Activated T-helper 2 cell treated with anti-CD3 and anti-CD28 coated beads, Interferon-gamma antibody, Interleukin-2, Interleukin-4, amounts not matched to agents 10 μg/mL and 5 μg/mL and 100 μg/mL, durations not matched to agents 14 hours and 24 hours and 36 hours (primary cell): ENCODE results near the gene UGT1A5. TPM values are rescaled to one million over a fixed set of nuclear protein-coding genes. Genes with fewer than 3 reads are reported as not detected.

Experiments
- DNase-seq: peaks from one replicate; pipeline ENCODE4 v3.0.0; 2021; ENCODE audit warnings: low spot score
- H3K27ac Mint-ChIP-seq: one replicate; pipeline ENCODE4 v1.8.0; 2021; ENCODE audit warnings: mixed read lengths
- H3K27me3 Mint-ChIP-seq: one replicate; pipeline ENCODE4 v1.8.0; 2021; ENCODE audit warnings: low read depth, mixed read lengths
- H3K36me3 Mint-ChIP-seq: one replicate; pipeline ENCODE4 v1.8.0; 2021; ENCODE audit warnings: low read depth, mixed read lengths
- H3K4me1 Mint-ChIP-seq: one replicate; pipeline ENCODE4 v1.8.0; 2021; ENCODE audit warnings: low read depth, mixed read lengths
- H3K4me3 Mint-ChIP-seq: one replicate; pipeline ENCODE4 v1.8.0; 2021; ENCODE audit warnings: low read depth, mild to moderate bottlenecking, moderate library complexity, mixed read lengths
- H3K9me3 Mint-ChIP-seq: one replicate; pipeline ENCODE4 v1.8.0; 2021; ENCODE audit warnings: mixed read lengths
- intact Hi-C: fragments of 100-400 bp; cut with micrococcal nuclease; formaldehyde crosslinking; loops from one replicate; pipeline ENCODE4 v1.15.1; 2023
- total RNA-seq: library from RNA; stranded (reverse); gene quantifications from 2 replicates; pipeline ENCODE4 v1.2.3, GENCODE V29; 2022

Gene UGT1A5
- total RNA-seq, 1 donor from 2014 or later: not detected

DNA sequence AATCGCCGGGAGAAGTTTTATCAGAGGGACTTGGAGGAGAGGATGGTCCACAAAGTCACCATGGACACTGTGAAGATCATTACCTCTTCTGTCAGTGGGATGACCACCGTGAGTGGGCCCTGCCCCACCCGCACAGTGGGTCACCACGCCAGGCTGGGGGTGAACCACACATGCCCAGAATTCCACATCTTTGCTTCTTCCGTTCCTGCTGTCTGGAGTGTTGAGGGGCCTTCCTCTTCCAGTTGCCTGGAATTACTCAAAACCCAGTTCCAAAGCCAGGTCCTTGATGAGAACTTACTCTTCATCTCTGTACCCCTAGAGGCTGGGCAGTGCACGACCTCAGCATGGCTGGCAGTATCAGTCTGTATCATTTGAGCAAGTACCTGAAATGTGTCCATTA, 87.5 kb downstream of the UGT1A5 start:
- Mint-ChIP-seq H3K36me3 (no peaks in the 10 kb centered on the region), H3K27ac (no peak overlapping the region), H3K4me3 (no peak overlapping the region), H3K27me3 (no peaks in the 10 kb centered on the region), H3K4me1 (no peaks in the 10 kb centered on the region), H3K9me3 (no peaks in the 10 kb centered on the region)
- DNase-seq: no peak
- intact Hi-C loops: no loop called here

GRCh38 chr2:233801357-233802131, 88.8 kb downstream of the UGT1A5 start:
- H3K4me3 Mint-ChIP-seq: no peak overlapping the region
- no peaks in the 10 kb centered on the region for H3K27me3 Mint-ChIP-seq
- no peaks in the 10 kb centered on the region for H3K4me1 Mint-ChIP-seq
- H3K27ac Mint-ChIP-seq: no peak overlapping the region
- intact Hi-C loops: no loop called here
- no peak for DNase-seq
- no peaks in the 10 kb centered on the region for H3K36me3 Mint-ChIP-seq
- no peaks in the 10 kb centered on the region for H3K9me3 Mint-ChIP-seq

DNA sequence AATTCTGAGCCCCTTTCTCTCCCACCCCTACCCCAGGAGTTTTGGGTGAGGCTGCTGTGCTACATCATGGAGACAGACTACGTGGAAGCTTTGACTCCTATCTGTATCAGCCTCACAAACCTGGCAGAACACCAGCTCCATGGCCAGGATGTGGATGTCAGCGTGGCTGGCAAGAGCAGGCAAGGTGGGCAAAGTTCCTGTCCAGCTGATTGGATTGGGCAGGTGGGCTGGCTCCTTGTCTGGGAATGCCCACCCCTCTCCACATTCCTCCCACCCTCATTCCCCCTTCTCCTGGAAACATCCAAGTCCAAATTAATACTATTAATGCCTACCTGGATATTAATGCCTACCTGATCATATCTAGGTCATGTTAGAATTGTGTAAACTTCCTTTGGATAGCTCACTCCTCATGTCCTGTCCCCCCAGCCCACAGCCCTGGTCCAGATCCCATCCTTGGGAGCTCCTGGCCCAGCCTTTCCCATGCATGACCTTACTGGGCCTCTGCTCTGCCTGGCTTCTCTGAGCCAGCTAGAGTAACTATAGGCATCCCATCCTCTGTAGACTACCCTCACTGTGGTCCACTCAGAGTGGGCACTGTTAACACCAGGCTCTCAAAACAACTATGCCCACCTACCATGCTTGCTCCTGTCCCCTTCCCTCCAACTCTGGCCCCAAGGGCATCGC, 89.6 kb downstream of the UGT1A5 start:
- no peaks in the 10 kb centered on the region for H3K9me3 Mint-ChIP-seq
- no peaks in the 10 kb centered on the region for H3K27me3 Mint-ChIP-seq
- DNase-seq: no peak
- no peaks in the 10 kb centered on the region for H3K4me1 Mint-ChIP-seq
- no peaks in the 10 kb centered on the region for H3K36me3 Mint-ChIP-seq
- H3K27ac Mint-ChIP-seq: no peak overlapping the region
- intact Hi-C loops: no loop called here
- no peak overlapping the region for H3K4me3 Mint-ChIP-seq

DNA sequence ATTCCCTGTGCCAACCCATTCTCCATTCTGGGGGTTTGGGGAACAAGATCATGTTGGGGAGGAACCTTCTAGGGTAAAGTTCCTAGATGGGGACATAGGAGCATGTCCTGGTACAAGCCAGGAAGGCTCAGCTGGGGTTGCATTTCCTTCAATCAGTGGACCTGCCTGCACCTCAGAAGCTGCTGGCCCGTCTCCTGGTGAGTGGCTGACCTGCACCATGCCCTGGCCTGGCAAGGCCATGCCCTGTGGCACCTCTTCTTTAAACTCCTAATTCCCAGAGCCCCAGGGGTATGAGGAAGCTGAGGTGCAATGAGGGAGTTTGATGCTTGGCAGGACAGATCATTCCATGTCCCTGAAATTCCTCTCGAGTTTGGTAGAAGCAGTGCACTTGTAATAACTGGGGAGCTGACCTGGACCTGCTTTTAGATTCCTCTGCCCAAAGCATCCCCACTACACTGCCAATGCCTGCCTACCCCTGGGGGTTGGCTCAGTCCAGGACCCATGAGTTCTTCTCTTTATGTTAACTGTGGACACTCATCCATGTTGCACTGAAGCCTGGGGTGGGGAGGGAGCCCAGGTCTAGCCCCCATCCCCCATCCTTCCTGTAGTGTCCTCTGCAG, 90.7 kb downstream of the UGT1A5 start:
- no peak overlapping the region for H3K4me3 Mint-ChIP-seq
- no peaks in the 10 kb centered on the region for H3K27me3 Mint-ChIP-seq
- DNase-seq: no peak
- H3K9me3 Mint-ChIP-seq: no peaks in the 10 kb centered on the region
- H3K27ac Mint-ChIP-seq: no peak overlapping the region
- intact Hi-C loops: no loop called here
- no peaks in the 10 kb centered on the region for H3K36me3 Mint-ChIP-seq
- no peaks in the 10 kb centered on the region for H3K4me1 Mint-ChIP-seq

DNA sequence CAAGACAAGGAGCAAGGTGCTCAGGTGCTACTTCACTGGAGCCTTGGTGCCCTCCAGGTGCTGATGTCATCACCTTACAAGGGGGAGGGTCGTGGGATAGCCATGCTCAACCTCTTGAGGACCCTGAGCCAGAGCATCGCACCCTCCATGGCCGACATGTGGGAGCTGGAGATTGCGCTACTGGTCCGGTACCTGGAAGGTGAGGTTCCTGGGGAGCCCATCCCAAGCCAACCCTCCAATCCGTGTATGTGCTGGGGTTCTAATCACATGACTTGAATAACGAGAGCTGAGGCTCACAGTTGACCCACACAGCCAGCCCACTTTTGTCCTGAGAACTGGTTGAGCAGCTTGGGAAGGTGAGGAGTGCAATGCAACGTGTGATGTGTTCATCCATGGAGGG, 91.3 kb downstream of the UGT1A5 start:
- Mint-ChIP-seq H3K9me3 (no peaks in the 10 kb centered on the region), H3K4me3 (no peak overlapping the region), H3K4me1 (no peaks in the 10 kb centered on the region), H3K36me3 (no peaks in the 10 kb centered on the region), H3K27me3 (no peaks in the 10 kb centered on the region), H3K27ac (no peak overlapping the region)
- no peak for DNase-seq
- intact Hi-C loops: no loop called here

DNA sequence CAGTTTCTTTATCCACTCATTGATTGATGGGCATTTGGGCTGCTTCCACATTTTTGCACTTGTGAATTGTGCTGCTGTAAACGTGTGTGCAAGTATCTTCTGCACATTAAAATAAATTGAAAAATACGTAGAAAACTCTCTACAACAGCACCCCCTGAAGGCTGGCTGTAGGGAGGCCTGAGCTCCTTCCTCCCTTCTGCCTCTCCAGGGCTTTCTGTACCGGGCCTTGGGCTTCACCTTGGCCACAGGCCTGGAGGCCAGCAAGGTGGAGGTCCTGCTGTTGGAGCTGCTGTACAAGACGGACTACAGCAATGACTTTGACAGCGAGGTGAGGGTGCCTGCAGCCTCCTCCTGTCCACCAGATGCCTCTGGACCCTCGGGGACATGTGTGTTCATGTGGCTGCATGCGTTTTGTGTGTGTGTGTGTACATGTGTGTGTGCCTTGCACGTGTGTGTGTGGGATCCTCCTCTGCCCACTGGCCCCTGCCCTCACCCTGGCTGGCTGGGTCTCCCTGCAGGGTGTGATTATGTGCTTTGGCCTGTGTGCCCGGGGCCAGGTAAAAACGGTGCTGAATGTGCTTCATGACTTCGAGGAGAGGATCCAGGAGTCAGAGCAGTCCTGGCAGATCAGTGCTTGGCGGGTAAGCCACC, 94.6 kb downstream of the UGT1A5 start:
- Mint-ChIP-seq H3K36me3 (no peaks in the 10 kb centered on the region), H3K9me3 (no peaks in the 10 kb centered on the region), H3K27me3 (peaks cover 5% of the 10 kb centered on the region), H3K4me1 (no peaks in the 10 kb centered on the region), H3K27ac (no peak overlapping the region), H3K4me3 (no peak overlapping the region)
- intact Hi-C loops: no loop called here
- no peak for DNase-seq

GRCh38 chr2:233807966-233808935, 95.5 kb downstream of the UGT1A5 start:
- intact Hi-C loops: no loop called here
- peaks cover 5% of the 10 kb centered on the region for H3K27me3 Mint-ChIP-seq
- no peak overlapping the region for H3K4me3 Mint-ChIP-seq

DNA sequence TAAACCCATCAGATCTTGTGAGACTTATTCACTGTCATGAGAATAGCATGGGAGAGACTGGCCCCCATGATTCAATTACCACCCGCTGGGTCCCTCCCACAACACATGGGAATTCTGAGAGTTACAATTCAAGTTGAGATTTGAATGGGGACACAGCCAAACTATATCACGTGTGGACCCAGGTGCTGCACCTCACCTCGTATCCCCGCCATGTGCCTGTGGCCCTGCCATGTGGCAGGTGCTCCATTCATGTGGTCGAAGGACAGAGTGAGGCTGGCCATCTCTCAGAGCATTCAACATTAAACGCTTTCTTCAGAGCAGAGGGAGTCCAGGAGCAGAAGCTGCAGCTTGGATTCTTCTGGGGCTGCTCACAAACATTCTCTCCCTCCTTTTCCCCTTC, 97.7 kb downstream of the UGT1A5 start:
- no peak for DNase-seq
- H3K27ac Mint-ChIP-seq: no peak overlapping the region
- H3K9me3 Mint-ChIP-seq: no peaks in the 10 kb centered on the region
- no peak overlapping the region for H3K4me3 Mint-ChIP-seq
- intact Hi-C loops: no loop called here
- H3K4me1 Mint-ChIP-seq: no peaks in the 10 kb centered on the region
- H3K27me3 Mint-ChIP-seq: peaks cover 14% of the 10 kb centered on the region
- H3K36me3 Mint-ChIP-seq: no peaks in the 10 kb centered on the region

More at GRCh38 chr2:233807966-233808935, 95.5 kb downstream of the UGT1A5 start:
- DNase-seq: no peak
- H3K27ac Mint-ChIP-seq: no peak overlapping the region
- H3K36me3 Mint-ChIP-seq: no peaks in the 10 kb centered on the region
- no peaks in the 10 kb centered on the region for H3K4me1 Mint-ChIP-seq
- H3K9me3 Mint-ChIP-seq: no peaks in the 10 kb centered on the region

DNA sequence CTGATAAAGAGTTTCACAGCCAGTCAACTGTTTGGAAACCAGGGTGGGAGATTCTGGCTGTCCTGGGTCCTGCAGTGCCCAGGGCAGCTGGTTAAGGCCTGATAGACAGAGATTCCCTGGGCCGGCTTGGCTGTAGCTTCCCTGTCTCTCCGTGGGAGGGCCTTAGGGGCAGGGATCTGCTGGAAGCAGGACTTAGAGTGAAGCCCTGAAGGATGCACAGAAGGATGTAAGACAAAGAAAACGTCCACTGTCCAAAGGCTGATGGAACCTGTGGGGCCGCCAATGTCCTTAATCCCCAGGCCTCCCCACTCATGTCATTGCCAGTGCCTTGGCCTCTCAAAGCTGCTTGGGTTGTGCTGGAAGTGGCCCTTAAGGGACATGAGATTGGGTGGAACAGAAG, 98.4 kb downstream of the UGT1A5 start:
- intact Hi-C loops: no loop called here
- Mint-ChIP-seq H3K27ac (no peak overlapping the region), H3K36me3 (no peaks in the 10 kb centered on the region), H3K4me3 (no peak overlapping the region), H3K27me3 (peaks cover 16% of the 10 kb centered on the region), H3K4me1 (no peaks in the 10 kb centered on the region), H3K9me3 (no peaks in the 10 kb centered on the region)
- DNase-seq: no peak

DNA sequence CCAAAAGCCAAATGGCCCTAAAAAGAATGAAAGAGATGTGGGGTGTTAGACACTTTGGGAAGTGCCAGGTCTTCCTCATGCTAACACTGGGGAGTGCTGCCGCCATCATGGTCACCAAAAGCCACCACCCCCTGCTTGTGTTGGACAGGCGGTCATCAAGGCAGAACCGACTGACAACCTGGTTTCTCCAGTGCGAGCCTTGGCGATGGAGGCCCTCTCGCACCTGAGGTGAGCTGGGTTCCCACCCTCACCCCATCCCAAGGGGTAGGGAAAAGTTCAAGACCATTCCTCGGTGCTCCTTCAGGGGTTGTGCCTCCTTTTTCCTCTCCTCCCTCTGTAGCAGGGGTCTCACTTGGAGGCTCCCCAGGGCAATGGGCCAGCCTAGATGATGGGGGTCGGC, 99.0 kb downstream of the UGT1A5 start:
- Mint-ChIP-seq H3K9me3 (no peaks in the 10 kb centered on the region), H3K36me3 (no peaks in the 10 kb centered on the region), H3K27ac (no peak overlapping the region), H3K4me1 (no peaks in the 10 kb centered on the region), H3K4me3 (no peak overlapping the region), H3K27me3 (peaks cover 16% of the 10 kb centered on the region)
- DNase-seq: no peak
- intact Hi-C loops: no loop called here

DNA sequence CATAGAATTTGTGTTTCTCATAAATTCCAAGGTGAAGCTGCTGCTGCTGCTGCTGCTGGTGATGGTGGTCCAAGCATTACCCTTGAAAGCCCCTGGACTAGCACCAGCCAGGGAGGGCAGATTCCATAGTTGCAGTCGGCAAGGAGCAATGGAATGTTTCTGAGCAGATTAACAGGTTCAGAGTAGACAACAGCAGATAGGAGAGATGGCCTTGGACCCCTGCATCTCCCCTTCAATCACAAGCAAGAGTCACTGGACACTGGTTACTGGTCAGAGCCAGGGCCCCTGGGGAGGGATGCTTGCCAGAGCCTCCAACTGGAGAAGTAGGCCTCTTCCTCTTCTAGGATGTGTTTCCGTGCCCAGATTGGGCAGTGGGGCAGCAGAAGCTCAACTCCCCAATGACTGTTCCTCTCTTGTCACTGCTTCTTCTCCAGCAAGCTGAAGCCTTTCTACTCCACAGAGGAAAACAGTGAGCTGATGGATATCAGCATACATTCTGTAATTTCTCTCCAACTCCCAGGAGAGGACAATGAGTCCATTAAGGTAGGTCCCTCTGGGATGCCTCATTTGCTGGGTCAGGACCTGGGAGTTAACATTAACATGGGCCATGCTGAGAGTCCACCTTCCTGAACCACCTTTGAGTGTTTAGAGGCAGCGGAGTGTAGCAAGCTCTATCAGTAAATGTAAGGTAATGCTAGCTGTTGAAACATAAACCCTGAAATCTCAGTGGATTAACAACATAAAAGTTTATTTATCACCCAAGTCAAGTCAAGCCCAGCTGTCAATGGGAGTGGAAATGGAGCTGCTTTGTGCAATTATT, 100.7 kb downstream of the UGT1A5 start:
- Mint-ChIP-seq H3K36me3 (no peaks in the 10 kb centered on the region), H3K9me3 (no peaks in the 10 kb centered on the region)

More for the DNA sequence above, 100.7 kb downstream of the UGT1A5 start:
- intact Hi-C loops: no loop called here
- DNase-seq: no peak
- Mint-ChIP-seq H3K4me3 (no peak overlapping the region), H3K4me1 (no peaks in the 10 kb centered on the region), H3K27ac (no peak overlapping the region), H3K27me3 (peaks cover 16% of the 10 kb centered on the region)
